RCC 7860 (cell line): ENCODE measurements around the gene SPON1.
"Not testable (repeated sequence)": the region's sequence is repeated elsewhere in the genome, so short reads cannot be mapped to it uniquely, and the experiment has no call there.

ENCODE experiments used
- DNase-seq: peaks from one replicate; pipeline ENCODE4 v3.0.0-alpha.2; 2015; ENCODE audit warnings: low spot score
- FAIRE-seq: peaks from 2 replicates; lab custom pipeline; 2012; peaks lifted over from hg19 to GRCh38; lab: Jason Lieb, UNC

The SPON1 gene

GRCh38 chr11:14029971-14030920 is 67.7 kb downstream of the SPON1 start:
- FAIRE-seq (no peak), DNase-seq (no peak)

DNA sequence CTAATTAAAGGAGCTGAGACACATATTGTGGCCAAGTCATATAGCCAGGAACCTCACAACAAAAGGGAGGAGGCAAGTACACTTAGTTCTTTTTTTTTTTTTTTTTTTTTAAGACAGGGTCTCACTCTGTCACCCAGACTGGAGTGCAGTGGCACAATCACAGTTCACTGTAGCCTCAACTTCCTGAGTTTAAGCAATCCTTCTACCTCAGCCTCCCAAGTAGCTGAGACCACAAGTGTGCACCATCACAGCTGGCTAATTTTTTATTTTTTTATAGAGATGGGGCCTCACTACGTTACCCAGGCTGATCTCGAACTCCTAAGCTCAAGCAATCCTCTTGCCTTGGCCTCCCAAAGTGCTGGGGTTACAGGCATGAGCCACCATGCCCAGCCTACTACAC is 73.0 kb downstream of the SPON1 start:
- DNase-seq, FAIRE-seq: not testable (repeated sequence)

DNA sequence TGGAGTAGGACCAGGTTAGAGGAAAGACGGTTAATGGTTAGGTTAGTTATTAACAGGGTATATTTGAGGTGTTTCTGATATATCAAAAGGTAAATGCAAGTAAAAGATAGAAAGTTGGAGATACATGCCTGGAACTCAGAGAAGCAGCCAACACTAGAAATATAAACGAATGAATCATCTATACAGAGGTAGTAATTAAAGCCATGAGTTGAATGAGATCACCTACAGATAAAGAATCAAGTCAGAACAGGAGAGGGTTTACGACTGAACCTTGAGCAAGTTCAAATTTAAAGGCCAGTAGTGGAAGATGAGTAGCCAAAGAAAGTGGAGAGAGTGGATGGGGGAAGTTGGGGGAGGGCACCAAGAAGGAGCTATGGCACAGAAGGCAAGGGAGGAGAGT is 73.9 kb downstream of the SPON1 start:
- DNase-seq (no peak), FAIRE-seq (no peak)

GRCh38 chr11:14041040-14041439 is 78.5 kb downstream of the SPON1 start:
- FAIRE-seq = no peak
- DNase-seq = no peak

- DNase-seq (no peak), FAIRE-seq (no peak)
Observed at GRCh38 chr11:14041565-14041964, 79.0 kb downstream of the SPON1 start.

- no peak for FAIRE-seq
- DNase-seq = no peak
Observed at GRCh38 chr11:14042686-14043465, 80.4 kb downstream of the SPON1 start.

- no peak for FAIRE-seq
- no peak for DNase-seq
Observed at GRCh38 chr11:14044916-14045315, 82.4 kb downstream of the SPON1 start.

DNA sequence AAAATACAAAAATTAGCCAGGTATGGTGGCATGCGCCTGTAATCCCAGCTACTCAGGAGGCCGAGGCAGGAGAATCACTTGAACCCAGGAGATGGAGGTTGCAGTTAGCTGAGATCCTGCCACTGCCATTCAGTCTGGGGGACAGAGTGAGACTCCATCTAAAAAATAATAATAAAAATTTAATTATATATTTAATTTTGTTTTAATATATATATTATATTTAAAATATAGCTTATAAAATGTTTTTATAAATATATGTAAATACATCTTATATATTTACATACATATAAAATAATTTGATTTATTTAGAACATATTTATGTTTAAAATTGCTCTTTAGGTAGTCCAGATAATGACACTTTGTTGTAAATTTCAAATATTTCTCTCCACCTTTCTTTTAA is 82.9 kb downstream of the SPON1 start:
- DNase-seq (no peak), FAIRE-seq (peak; percentile 14)

GRCh38 chr11:14052198-14052597 is 89.7 kb downstream of the SPON1 start:
- FAIRE-seq = no peak
- no peak for DNase-seq

GRCh38 chr11:14054116-14055107 is 91.9 kb downstream of the SPON1 start:
- DNase-seq (no peak), FAIRE-seq (no peak)

DNA sequence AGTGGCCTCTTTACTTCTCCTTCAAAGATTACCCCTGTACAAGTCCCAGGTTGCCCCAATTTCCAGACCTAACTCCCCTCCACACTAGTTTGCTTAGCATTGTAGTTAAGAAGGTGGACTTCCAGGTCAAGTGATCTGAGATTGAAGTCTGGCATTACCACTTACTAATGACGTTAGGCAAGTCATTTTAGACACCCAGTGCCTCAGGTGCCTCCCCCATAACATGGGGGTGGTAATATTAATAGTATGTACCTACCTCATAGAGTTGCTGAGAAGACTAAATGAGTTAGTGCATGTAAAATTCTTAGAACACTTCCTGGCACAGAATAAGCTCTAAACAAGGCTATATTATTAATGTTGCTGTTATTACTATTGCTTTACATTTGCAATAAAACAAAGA is 93.4 kb downstream of the SPON1 start:
- no peak for DNase-seq
- FAIRE-seq = no peak

DNA sequence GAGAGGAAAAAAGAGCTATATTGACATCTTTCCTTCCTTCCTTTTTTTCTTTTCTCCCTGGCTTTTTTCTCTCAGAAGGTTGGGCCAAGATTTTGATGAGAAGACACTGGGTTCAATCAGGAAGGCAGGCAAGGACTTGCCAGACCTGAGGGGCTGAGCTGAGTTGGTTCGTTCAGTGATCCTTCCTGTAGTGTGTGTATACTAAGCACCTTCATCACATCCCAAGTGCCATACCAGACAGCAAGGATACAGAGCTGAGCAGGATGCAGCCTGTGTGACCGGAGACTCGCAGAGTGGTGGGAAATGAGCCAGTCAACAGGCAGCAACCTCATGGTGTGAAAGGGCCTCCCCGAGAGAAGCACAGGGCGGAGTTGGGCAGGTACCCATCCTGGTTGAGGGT is 95.5 kb downstream of the SPON1 start:
- DNase-seq = no peak
- no peak for FAIRE-seq

DNA sequence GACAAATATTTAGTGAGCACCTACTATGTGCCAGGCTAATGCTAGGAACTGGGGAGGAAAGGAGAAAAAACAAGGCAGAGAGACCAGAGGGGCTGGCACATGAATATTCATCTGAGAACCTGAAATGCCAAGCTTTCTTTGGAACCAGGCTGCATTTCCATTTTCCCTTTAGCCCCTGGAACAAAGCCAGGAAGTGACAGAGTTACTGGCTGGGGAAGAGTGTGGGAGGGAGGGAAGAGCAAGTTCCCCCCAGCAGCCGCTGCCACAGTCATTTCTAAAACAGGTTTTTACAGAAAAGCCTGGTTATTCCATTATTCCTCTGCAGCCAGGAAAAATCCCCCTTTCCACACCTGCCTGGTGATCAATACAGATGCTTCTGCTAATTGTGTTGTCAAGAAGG is 97.0 kb downstream of the SPON1 start:
- FAIRE-seq (no peak), DNase-seq (no peak)

DNA sequence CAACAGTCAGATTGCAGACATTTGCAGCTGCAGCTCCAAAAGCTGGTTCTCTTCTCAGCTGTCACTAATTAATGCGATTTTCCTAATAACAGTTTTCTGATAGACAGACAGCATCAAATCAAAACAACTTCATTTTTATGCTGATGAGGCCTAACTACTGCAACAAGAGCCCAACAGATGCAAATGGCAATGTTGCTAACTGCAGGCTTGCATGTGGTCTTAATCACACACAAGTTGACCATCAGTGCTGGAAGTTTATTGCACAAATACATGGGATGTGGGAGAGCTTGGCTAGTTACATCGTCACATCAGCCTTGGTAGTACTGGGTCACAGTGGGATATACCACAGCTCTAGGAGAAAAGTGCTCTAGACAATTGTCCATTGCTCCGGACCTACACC is 99.2 kb downstream of the SPON1 start:
- FAIRE-seq = no peak

DNA sequence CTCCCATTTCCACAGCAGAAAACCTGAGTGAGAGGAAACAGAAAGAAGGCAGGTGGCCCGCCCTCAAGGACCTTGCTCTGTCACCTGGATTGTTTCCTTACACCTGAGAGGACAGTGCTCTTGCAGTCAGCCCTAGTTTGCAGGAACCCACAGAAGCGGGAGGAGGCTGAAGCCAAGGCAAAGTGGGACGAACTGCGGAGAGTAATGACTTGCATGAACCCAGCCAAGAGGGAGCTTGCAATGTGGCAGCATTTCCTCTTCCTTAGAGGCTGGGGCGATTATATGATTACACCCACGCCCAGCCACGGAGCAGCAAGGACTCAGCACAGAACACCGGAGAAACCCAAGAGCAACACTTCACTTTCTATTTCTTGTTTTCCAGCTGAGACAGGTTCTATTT is 102.6 kb downstream of the SPON1 start:
- DNase-seq = no peak
- FAIRE-seq = no peak

More for the DNA sequence above, 99.2 kb downstream of the SPON1 start:
- no peak for DNase-seq

DNA sequence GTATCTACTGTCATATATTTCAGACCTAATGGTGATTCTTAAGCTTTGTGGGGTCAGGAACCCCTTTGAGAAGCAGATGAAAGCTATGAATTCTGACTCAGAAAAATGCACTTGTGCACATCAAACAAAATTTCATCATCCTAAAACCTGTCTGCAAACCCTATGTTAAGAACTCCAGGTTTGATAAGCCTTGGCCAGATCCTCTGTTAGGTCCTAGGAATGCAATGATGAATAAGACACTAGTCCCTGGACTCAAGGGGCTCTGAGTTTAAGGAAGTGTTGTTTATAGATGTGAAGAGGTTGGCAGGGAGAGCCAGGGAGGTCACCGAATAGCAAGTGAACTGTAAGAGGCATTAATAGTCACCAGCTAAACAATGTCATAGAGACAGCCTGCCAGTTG is 103.2 kb downstream of the SPON1 start:
- FAIRE-seq = no peak
- no peak for DNase-seq

DNA sequence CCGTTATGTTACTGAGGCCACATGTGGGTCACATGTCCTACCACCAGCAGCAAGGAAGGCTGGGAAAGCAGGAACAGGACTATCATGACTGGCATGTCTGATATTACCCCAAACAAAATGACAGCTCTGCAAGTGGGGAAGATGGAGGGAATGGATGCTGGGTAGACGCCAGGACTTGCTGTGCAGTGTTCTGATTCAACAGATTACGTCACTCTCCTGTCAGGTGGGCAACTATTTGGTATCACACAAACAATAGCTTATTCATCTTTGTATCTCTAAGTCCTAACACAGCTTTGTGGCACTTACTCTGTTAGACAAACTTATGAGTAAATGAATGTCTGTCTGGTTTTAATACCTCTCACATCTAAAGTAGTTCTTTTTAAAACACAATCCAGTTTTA is 105.2 kb downstream of the SPON1 start:
- DNase-seq (no peak), FAIRE-seq (no peak)

- no peak for FAIRE-seq
Observed at GRCh38 chr11:14070896-14071295, 108.4 kb downstream of the SPON1 start.

GRCh38 chr11:14073849-14074476 is 111.4 kb downstream of the SPON1 start:
- FAIRE-seq (no peak), DNase-seq (no peak)

More at GRCh38 chr11:14070896-14071295, 108.4 kb downstream of the SPON1 start:
- no peak for DNase-seq
